GM19397 (cell line): Measurements from ENCODE around the gene FGF5.

Source experiments
- ATAC-seq: cut with Tn5 transposase; IDR thresholded peaks from one replicate; pipeline ENCODE4 v1.9.1; 2021; ENCODE audit warnings: mild to moderate bottlenecking, moderate library complexity; ENCODE audit not compliant: unreplicated experiment

FGF5 gene

DNA sequence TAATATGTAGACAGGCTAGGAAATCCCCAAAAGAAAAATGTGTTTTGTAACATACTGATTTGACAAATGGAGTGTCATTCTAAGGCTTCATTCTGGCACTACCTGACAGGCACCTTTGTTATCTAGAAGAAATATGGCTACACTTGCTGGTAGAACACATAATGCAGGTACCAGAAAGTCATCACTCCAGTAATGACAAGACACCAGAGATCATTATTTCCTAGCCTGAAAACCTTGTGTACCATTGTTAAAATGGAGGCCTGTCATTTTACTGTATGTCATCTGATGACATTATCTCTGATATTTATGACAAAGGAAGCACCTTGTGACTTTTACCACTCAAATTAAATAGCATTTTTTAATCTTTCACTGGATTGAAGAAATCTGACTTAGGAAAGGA is 13.5 kb upstream of the FGF5 start:
- no peak for ATAC-seq

DNA sequence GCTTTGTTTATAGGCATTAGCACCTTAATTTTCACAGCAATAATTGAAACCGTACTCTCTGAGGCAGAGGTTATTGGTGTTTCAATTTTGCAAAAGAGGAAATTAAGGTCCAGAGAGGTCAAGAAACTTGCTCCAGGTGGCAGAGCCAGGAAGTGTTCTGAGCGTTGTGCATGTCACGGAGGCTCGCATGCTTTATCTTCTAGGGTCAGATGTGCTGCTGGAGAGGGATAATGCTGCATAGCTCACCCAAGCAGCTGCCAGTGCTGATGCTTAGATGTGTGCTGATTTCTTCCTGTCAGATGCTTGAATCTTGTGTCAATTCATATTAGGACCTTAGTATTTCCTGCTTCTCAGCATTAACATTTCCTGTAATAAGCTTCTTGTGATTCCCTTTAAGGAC is 13.0 kb upstream of the FGF5 start:
- ATAC-seq, result no peak

DNA sequence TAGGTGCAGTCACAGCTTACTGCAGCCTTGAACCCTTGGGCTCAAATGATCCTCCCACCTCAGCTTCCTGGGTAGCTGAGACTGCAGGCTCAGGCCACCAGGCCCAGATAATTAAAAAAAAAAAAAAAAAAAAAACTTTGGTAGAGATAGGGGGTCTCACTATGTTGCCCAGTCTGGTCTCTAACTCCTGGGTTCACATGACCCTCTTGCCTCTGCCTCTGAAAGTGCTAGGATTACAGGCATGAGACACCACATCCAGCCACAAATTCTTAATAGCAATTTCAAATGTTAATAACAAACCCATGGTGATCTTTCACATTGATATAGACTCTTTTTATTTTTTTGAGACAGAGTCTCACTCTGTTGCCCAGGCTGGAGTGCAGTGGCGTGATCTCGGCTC is 12.3 kb upstream of the FGF5 start:
- ATAC-seq, result no peak

DNA sequence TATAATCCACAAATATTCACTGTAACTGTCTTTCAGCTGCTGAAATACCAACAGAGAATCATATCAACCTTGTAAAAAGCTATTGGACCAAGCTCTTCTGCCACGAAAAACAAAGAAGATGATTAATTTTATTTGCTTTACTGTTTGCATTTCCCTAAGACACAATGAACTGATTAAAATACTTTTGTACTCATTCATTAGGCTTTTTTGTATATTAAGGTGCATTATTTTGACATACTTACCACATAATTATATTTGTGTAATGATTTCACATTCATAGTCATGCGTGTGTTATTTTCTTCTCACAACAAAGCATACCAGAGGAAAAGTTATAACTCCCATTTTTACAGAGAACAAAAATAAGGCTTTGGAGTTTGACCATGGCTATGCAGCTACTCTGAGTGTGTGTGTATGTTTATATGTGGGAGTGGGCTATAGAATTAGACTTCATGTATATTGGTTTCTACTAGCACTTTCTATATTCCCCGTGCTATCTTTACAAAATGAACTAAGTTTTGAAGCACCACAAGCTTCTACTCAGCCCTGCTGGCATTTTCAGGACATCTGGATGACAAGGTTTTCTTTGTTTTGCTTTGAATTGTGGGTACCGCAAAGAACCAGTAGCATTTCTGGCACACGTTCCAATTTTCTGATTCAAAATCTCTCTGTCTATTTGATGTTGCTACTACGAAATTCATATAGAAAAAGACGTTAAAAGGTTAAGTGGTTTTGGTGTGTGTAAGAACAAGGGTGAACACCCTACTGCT is 11.0 kb upstream of the FGF5 start:
- no peak for ATAC-seq

DNA sequence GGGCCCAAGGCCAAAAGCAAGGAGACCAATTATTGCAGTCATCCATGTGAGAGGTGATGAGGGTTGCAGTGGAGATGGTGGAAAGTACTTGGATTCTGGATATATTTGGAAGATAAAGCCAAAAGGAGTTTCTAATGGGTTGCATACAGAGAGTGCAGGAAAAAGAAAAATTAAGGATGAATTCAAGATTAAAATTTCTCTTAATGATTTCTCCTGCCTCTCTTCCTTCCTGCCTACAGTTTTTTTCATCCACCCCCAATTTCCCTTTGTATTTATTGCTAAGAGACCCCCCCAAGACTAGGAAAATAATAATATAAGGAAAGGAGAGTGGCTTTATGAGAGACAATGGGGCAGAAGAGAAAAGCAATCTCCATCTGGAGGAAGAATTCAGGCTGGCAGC is 8.6 kb upstream of the FGF5 start:
- no peak for ATAC-seq

DNA sequence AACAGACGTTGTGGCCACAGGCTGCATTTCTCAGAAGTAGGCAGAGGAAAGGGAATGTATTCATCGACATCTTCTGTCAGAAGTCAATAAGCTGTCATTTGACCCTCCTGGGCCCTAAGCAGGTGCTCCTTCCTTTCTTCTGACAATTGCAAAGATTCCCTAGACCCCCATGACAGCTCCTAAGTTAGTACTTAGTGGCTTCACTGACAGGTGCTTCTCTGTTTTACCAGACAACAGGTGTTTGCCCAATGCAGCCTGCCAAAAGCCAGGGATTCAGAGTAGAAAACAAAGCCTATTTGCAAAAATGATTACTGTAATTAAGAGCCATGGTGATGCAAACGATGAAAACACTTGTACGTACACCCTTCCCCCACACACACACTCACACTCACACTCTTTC is 7.5 kb upstream of the FGF5 start:
- ATAC-seq, result no peak

DNA sequence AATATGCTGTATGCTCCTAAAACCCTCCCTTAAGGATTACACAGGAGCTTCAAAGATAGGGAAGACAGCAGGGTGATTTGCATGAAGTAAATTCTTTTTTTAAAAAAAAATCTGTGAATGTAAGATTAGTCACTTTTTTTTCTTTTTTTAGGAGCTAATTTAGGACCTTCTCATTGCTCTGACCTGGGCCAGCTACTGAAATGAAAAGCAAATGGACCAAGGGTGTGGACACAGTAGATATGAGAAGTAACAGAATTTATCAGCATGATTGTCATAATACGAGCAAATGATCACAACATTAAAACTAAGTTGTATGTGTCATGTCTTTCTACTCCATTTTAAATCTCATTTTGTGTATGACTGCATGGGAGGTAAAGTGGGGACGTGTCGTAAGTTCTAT is 6.6 kb upstream of the FGF5 start:
- no peak for ATAC-seq

DNA sequence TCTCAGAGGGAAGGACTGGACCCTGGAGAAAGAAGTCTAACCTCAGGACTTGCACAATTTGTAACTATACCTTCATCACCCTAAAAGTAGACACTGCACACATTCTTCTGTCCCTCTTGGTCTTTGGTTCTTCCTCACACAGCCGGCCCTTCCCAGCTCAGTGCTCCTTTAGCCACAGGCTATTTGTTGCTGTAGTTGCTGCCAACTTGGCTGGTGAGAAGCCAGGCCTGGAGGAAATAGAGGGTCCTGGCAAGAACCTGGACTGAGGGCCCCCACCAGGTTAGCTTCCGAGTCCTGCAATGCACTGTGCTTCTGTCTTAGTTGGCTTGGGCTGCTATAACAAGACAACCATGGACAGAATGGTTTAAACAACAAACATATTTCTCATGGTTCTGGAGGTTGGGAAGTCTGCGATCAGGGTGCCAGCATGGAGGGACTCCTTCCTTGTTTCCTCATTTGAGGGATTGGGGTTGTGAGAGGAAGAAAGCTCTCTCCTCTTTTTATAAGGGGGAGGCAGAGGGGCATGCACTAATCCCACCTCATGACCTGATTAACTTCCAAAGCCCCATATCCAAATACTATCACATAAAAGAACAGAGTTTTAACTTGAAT is 4.4 kb upstream of the FGF5 start:
- ATAC-seq, result no peak

DNA sequence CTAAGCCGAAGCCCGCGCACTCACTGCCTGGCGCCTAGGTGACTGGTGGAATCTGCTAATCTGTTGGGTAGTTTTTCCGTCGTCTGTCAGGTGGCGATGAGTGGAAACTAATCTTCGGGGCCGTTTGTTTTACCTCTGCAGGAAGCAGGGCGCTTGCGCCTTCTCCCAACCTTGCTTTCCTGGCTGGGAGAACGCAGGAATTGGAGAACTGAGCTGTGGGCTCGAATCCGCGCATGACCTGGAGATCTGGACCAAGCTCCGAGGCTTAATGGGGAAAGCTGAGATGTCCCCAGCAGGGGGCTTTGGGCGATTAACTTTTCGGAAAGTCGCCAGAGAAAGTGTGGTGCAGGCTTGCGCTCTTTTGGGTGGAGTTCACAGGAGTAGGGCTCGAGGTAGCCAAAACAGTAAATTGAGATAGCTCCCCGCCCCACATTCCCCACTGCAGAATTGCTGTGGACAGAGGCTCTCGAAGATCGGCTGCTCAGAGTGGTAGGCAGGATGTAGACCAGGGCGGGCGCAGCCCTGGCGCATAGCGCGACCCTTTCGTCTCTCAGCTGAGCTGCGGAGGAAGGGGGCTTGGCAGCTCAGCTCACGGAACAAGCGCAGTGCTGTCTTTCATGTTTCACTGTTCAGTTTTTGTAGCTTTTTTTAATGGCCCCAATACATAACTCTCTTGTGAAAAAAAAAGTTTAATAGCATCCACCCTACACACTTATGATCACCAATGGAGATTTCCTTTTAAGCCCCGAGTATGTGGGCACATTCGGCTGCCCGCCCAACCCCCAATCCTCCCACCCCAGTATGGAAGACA is 2.7 kb upstream of the FGF5 start:
- ATAC-seq, result no peak

DNA sequence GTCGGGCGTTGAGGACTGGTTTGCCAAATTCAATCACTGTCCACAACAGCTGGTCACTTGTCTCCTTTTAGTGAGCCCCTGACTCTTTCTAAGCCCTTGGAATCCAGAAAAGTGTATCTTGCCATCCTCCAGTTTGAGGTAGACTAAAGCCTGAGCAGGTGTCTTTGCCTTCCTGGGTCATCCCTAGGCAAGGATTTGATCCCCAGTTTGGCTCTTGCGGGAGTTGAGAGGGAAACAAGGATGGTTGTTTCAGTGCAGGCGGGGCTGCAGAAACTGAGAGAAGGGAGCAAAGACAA is 2.2 kb upstream of the FGF5 start:
- no peak for ATAC-seq

DNA sequence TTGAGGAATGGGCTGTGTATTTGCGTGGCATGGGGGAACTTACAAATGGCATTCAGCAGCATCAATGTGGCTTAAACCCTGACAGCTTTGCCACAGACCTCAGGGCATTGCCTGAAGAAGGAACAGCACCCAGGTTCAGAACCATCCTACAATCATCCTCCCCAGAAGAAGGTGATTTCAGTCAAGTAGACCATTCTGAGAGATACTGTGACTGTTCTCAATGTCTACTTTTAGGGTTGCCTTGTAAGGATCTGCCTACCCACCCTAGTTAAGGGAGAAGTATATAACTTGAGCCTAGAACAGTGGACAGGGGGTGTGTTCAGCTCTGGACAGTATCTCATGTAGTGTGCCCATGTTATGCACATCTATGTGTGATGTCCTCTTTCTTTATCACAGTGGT is 1.6 kb upstream of the FGF5 start:
- ATAC-seq, result no peak

DNA sequence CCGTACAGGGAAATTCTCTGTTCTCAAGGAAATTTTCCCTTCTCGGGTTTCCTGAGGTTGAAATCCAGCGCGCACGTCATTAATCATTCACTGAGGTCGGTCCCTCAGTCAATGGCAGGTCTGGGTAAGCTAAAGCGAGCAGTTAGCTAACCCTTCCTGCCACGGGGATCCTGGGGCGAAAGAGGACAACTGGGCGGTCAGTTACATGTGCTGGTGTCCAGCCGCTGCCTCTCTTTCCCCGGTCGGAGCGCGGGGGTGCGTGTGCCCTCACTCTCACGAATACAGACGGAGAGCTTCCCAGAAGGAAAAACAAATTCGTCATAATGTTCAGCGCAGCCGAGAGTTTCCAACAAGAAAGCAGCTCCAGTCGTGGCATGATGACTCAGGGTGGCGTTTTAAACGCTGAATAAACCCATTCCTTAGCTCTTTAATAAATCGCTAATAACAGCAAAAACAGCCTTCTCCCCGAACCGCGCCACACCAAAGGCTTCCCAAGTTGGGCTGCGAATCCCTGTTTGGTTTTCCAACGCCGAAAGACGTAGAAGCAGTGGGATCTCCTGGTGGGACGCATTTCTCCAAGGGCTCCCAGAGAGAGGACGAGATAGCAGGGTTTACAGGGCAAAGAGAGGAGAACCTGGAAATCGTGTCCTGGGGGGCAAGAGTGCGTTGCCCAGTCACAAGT is 752 bp upstream of the FGF5 start:
- ATAC-seq, result no peak

DNA sequence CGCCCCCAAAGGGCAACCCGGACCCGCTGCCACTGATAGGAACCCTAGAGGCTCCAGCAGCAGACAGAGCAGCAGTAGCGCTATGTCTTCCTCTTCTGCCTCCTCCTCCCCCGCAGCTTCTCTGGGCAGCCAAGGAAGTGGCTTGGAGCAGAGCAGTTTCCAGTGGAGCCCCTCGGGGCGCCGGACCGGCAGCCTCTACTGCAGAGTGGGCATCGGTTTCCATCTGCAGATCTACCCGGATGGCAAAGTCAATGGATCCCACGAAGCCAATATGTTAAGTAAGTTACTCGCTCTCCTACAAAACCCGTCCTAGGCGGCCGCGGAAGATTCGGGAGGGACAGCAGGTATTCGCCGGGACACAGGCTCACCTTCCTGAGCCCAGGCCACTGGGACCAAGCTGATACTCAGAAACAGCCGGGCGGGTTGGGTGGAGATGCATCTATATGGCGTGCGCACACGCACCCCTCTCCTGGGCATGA is 477 bp downstream of the FGF5 start:
- ATAC-seq, result peak; percentile 17

DNA sequence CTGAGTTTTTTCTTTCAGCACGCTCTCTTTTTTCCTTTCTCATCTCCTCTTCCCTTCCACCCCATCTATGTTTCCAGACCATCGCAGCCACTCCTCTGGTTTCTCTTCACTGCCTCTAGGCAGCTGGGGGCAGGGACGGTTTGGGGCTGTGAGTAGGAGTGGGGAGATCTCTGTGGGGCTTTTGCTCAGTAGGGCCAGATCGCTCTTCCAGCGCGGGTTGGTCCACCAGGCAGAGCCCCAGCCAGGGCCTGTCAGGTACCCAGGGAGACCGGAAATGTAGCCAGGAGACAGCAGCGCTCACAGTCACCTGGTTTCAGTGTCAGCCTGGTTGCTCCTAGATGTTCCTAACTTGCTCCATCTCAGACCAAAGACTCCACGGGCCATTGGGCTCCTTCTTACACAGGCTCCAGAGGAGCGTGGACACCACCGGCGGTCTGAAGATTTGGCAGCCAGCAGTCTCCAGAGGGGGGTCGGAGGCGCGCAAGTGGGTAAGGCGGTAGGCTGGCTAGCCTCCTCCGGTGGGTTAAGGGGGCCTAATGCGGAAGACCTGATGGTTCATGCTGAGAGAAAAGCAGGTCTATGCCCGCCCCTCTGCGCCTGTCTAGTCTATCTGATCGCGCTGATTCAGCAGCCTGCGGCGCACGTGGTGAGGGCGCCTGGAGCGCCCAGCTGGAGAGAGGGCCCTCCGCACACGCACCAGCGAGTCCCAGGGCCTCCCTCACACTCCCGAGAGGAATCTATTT is 1.8 kb downstream of the FGF5 start:
- no peak for ATAC-seq

DNA sequence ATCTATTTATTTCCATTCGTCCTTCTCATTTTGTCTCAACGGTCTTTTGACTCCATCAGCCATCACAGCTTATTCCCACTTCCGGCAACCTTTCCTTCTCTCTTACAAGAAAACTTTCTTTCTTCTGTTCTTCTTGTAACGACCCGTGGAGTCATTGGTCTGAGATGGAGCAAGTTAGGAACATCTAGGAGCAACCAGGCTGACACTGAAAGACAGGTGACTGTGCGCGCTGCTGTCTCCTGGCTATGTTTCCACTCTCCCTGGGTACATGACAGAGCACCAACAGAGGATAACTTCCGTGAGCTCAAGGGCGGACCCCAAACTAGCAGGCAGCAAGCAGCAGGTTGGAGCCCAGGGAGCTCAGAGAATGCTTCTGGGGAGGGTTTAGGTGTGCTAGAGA is 2.5 kb downstream of the FGF5 start:
- ATAC-seq, result no peak

DNA sequence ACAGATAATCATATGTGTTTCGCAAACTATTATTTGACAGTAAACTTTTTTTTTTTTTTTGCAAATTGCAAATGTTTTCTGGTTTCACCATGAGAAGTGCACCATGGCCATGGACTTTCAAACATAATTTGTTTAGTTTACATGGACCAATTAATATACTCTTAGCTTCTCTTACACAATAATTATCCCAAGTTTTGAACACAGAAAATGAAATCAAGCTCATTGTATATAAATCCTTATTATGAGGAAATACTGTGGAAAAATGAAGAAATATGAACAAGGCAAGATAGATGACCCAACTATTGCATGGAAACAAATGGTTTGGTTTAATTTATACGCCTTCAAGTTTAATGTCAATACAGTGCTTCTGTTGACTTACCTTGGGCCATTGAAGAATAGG is 3.9 kb downstream of the FGF5 start:
- no peak for ATAC-seq

DNA sequence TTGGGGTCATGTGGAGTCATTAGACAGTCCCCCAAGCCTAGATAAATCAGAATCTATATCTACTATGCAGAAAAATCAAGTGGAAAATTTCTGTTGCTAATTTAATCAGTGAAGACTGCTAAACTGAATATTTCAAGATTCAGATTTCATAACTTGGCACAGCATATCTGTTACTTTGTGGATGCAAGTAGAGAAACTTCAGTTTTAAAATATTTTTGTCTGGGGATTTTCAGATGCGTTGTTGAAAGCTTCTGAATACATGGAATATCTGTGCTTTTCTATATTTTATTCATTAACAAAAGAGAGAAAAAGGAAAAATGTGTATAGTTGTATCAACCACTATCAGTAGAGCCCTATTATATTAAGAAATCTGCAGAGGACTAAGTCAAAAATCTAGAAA is 4.4 kb downstream of the FGF5 start:
- no peak for ATAC-seq

DNA sequence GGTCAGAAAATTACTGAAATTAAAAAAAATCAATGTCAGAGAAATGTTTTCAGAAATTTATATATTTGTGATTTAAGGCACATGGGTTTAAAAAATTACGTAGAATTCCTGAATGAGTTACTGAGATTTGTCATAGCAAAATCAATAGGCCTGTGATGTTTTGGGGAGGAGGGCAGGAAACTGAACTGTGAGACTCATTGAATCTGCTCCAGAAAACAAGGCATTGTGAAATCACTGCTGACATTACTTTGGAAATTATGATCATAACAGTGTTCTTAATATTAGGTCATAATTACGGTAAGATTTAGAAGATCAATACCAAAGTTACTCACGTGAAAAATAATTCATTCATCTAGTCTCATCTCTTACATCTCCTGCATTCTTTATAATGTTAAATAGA is 5.3 kb downstream of the FGF5 start:
- ATAC-seq, result no peak

DNA sequence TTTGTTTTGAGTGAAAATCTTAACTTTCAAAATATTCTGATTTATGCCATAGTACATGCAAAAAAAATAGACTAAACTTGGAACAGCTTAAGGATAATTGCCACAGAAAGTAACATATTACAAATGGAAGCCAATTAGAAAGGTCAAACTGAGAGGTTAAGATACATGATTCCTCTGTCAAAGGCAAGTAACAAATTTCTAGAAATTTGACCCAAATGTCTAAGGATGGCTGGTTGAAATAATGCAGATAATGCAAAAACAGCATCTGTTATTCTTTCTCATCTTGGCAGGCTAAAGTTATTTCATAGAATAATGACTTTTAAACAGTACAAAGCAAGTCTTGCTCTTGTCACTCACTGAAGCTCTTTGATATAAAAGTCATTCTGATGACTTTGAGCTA is 10.5 kb downstream of the FGF5 start:
- ATAC-seq, result no peak

DNA sequence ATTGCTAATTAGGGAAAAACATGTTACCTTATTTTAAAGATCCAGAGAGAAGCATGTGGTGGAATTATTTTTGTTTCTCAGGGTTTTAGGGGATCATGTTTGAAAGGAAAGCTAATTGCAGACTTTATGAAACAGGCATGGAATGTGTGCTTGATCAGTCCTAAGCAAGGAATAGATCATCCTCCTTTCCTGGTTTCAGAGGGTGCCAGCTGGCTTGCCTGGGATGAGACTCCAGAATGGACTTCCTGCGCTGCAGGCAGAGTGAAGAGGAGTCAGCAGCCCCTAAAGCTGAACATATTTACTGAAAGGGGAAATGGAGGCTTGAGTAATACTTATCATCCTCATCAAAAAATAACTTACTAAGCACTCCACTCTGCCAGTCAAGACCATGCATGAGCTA is 13.3 kb downstream of the FGF5 start:
- no peak for ATAC-seq

DNA sequence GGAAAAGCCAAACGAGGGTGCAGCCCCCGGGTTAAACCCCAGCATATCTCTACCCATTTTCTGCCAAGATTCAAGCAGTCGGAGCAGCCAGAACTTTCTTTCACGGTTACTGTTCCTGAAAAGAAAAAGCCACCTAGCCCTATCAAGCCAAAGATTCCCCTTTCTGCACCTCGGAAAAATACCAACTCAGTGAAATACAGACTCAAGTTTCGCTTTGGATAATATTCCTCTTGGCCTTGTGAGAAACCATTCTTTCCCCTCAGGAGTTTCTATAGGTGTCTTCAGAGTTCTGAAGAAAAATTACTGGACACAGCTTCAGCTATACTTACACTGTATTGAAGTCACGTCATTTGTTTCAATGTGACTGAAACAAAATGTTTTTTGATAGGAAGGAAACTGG is 20.0 kb downstream of the FGF5 start:
- no peak for ATAC-seq
